ENCODE measurements around the gene EHBP1L1. TPM values are rescaled to one million over a fixed set of nuclear protein-coding genes. Genes with fewer than 3 reads are reported as not detected.

The EHBP1L1 gene
- total and polyA plus RNA-seq, 2 of the 13 experiments (the other 11 are each of a cell fraction or from before 2014, with no cell fraction given) = 8.3 to 10.6 TPM

- no peak for TF ChIP-seq TP53 (CRISPR knock-in tag; conservative IDR thresholded peaks at IDR 0.05)
- TF ChIP-seq, protein P1, sequence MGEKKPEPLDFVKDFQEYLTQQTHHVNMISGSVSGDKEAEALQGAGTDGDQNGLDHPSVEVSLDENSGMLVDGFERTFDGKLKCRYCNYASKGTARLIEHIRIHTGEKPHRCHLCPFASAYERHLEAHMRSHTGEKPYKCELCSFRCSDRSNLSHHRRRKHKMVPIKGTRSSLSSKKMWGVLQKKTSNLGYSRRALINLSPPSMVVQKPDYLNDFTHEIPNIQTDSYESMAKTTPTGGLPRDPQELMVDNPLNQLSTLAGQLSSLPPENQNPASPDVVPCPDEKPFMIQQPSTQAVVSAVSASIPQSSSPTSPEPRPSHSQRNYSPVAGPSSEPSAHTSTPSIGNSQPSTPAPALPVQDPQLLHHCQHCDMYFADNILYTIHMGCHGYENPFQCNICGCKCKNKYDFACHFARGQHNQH (CRISPR knock-in tag; IDR thresholded peaks at IDR 0.05) = no peak
- no peak for TF ChIP-seq ZNF788 (CRISPR knock-in tag; IDR thresholded peaks at IDR 0.05; ENCODE audit: borderline replicate concordance)
- peak; percentile 66 for TF ChIP-seq KDM2A (CRISPR knock-in tag; IDR thresholded peaks at IDR 0.05; ENCODE audit: borderline replicate concordance, low read depth)
- no peak for TF ChIP-seq ZNF468 (CRISPR knock-in tag; IDR thresholded peaks at IDR 0.05)
- TF ChIP-seq ELF3 (CRISPR knock-in tag; IDR thresholded peaks at IDR 0.05) = no peak
- no peak for TF ChIP-seq ATF1 (CRISPR knock-in tag; IDR thresholded peaks at IDR 0.05)
- TF ChIP-seq POLR2AphosphoS5 (IDR thresholded peaks at IDR 0.05; ENCODE audit: low read depth, low read length) = no peak
- TF ChIP-seq RFXAP (CRISPR knock-in tag; IDR thresholded peaks at IDR 0.05; ENCODE audit: borderline replicate concordance) = no peak
- no peak for TF ChIP-seq ZNF225 (CRISPR knock-in tag; IDR thresholded peaks at IDR 0.05)
- TF ChIP-seq AGO2 (optimal IDR thresholded peaks at IDR 0.05; ENCODE audit: low read depth, low read length) = peak; percentile 66
- TF ChIP-seq ETV6 (CRISPR knock-in tag; conservative IDR thresholded peaks at IDR 0.05) = no peak
- no peak for TF ChIP-seq HNF4G (IDR thresholded peaks at IDR 0.05; ENCODE audit: borderline replicate concordance, low read depth, low read length)
- no peak for TF ChIP-seq HNF4G (CRISPR knock-in tag; IDR thresholded peaks at IDR 0.05; ENCODE audit: borderline replicate concordance, low read depth)
- no peak for TF ChIP-seq ZUFSP (CRISPR knock-in tag; IDR thresholded peaks at IDR 0.05; ENCODE audit: borderline replicate concordance)
- peak; percentile 29; the same call in 1 of the 2 replicates for TF ChIP-seq ZNF687 (CRISPR knock-in tag; IDR thresholded peaks at IDR 0.05)
- peak; percentile 62 for TF ChIP-seq ZFY (CRISPR knock-in tag; IDR thresholded peaks at IDR 0.05)
- no peak for TF ChIP-seq MEIS1 (CRISPR knock-in tag; IDR thresholded peaks at IDR 0.05; ENCODE audit: borderline replicate concordance)
- no peak for TF ChIP-seq NONO (IDR thresholded peaks at IDR 0.05)
- 0 out of 2 replicates have a peak, but pooled peaks have one; percentile 18 for TF ChIP-seq NONO (CRISPR knock-in tag; conservative IDR thresholded peaks at IDR 0.05)
- TF ChIP-seq ZZZ3 (CRISPR knock-in tag; IDR thresholded peaks at IDR 0.05; ENCODE audit: borderline replicate concordance) = no peak
- no peak for TF ChIP-seq THYN1 (CRISPR knock-in tag; IDR thresholded peaks at IDR 0.05; ENCODE audit: borderline replicate concordance, low read depth)
- no peak for TF ChIP-seq ARID2 (CRISPR knock-in tag; IDR thresholded peaks at IDR 0.05; ENCODE audit: borderline replicate concordance)
- TF ChIP-seq ZNF20 (CRISPR knock-in tag; IDR thresholded peaks at IDR 0.05) = no peak
- TF ChIP-seq ZFX (CRISPR knock-in tag; IDR thresholded peaks at IDR 0.05; ENCODE audit: low read depth) = peak; percentile 65; the same call in 1 of the 2 replicates
These were observed at the start of gene EHBP1L1 (continued) for GRCh38 chr11:65575568-65576231.

All from HepG2 (cell line).